CD4-positive, alpha-beta T cell treated with Interleukin-21 for 1 hour (primary cell): ENCODE measurements around the gene ARL11.
"Not testable (repeated sequence)": the region's sequence is repeated elsewhere in the genome, so short reads cannot be mapped to it uniquely, and the experiment has no call there.

ENCODE experiments used
- DNase-seq: peaks from one replicate; pipeline ENCODE4 v3.0.0-alpha.2; 2020

ARL11 gene

DNA sequence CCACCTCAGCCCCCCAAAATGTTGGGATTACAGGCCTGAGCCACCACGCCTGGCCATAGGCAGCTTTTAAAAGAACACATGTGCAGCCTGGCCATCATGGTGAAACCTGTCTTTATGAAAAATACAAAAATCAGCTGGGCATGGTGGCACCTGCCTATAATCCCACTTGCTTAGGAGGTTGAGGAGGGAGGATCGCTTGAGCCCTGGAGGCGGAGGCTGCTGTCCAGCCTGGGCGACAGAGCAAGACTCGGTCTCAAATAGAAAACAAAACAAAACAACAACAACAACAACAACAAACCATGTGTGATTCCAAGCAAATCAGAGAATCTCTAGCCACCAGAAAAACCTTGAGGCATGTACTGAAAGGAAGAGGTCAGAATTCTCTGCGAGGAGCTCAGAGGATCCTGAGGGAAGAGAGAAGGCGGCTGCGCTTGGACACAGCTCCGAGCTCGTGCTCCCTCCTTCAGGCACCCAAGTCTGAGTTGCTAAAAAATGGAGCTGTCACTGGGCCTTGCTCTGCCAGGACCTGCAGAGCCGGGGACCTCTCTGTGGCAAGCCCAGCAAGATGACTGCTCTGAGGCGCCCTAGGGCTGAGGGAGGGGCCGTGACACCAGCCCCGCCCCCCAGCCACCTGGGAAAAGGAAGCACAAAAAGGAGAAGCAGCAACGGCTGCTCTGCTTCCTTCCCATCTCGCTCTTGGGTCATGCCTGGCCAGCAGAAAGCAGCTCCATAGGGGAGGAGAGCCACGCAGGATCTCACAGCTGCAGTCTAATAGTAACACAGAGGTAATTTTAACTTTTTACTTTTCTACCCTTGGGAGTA is at the start of gene ARL11:
Gene ARL11 (plus strand): TSS at position 677 of the 822 bp plus-strand sequence. CDS start 1,941 bp downstream, outside the sequence.
- DNase-seq = peak; percentile 34

DNA sequence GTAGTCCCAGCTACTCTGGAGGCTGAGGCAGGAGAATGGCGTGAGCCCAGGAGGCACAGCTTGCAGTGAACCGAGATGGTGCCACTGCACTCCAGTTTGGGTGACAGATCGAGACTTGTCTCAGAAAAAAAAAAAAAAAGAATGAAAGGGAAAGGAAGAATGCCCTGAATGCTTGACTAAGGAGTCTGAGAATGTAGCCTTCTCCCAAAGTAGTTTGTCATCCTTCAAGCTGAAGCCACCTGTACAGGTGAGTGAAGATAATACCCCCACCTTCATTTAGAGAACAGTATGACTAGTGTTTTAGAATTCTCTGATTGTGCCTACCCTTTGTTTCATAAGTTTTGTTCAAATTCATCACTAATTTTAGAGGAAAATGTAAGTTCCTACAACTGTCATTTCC is 48.8 kb upstream of the ARL11 start:
- DNase-seq = no peak

DNA sequence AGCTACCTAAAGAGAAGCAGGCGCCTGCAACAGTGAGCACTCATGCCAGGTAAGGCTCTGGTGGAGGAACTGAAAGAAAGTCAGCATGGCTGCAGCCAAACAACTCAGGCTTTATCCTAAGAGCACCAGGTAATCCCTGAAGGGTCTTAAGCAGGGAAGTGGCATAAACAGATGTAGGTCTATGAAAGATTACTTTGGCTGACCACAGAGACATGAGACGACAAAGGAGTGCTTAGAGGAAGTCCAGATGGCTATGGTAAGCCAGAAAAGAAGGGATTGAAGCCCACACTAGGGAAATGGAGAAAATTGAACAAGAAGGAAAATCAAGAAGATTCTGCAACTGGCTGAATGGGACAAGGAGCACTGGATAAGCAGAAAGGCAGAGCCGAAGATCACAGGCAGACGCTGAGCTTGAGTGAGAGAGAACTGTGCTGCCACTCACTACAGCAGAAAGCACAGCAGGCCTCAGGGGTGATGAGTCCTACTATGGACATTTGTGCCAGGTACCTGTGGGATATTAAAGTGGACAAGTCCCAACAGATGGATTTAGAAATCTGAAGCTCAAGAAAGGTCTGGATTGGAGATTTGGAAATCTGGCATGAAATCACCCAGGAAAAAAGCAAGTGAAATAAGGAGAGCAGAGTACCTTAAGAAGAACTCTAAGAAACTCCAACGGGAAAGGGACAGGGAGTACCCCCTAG is 47.2 kb upstream of the ARL11 start:
- no peak for DNase-seq

DNA sequence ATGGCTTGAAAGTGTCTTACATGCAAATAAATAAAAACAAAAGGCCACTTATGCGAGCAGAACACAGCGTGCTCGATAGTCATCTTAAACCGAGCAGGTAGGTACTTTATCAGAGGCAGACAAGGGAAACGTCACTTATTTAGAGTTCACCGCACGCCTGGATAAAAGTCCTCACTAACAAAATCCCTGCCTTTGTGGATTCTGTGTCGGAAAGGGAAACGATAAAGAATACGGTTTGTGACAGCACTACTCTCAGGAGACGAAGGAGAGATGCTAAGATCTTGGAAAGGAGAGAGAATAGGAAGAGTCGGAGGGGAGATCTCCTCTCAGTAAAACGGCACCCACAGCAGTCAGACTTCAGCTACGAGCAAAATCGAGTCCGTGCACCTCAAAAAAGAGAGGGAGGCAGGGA is 43.5 kb upstream of the ARL11 start:
- peak; percentile 15 for DNase-seq

DNA sequence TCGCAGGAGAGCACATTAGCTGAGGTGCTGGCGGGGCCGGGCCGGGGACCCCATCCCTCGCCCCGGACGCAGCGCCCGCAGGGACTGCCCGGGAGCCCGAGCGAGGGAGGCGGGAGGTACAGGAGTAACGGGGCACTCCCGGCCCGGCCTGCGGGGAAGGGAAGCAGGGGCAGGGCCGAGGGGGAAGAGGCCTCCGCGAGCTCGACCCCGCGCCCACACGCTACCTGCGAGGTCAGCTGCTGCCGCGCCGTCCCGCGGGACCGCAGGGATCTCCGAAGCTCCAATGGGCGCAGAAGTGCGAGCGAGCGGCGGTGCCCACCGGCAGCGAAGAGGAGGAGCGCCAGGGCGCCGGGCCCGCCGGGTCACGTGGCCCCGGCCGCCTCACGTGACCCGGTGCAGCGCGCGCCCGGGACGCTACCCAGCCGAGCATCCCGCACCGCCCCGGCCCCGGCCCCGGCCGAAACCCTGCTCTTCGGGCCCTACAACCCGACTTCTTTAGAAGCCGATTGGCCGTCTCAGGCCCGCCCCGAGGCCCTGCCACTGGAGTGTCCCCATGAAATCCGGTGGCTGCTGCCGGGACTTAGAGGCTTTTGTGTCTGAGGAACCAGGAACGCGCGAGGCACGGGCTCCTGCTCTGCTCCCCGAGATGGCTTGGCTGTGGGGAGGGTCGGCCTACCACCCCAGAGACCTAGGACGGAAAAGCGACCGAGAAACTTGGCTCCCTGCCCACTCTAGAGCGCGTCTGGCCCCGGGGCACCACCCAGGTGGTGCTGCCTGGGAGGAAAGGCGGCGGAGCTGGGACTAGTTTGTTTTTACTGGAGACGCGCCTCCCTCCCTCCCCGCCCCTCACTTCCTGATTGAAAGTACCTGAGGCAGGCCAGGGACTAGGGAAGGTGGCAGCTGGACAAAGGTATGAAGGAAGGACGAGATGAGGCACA is 42.8 kb upstream of the ARL11 start, which contains the start of gene RCBTB1:
Gene RCBTB1 (minus strand): TSS at position 339 of the 938 bp plus-strand sequence. CDS start 18,279 bp downstream, outside the sequence.
- DNase-seq = peak; percentile 76

DNA sequence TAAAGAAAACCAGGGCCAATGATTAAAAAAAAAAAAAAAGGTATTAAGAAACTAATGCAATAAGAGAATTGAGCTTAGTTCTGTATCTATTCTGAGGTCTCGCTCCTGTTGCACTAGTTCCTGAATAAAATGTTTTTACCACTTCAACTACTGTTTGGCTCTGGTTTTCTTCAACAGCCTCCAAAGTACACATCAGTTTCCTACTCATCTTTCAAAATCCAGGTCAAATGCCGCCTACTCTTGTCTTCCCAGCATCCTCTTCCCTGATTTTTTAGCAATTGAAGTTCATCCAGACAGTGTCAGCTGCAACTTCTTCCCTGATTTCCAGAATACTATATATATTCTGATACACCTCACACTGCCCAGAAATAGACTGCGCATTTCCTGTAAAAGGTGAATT is 41.6 kb upstream of the ARL11 start:
- DNase-seq = no peak

DNA sequence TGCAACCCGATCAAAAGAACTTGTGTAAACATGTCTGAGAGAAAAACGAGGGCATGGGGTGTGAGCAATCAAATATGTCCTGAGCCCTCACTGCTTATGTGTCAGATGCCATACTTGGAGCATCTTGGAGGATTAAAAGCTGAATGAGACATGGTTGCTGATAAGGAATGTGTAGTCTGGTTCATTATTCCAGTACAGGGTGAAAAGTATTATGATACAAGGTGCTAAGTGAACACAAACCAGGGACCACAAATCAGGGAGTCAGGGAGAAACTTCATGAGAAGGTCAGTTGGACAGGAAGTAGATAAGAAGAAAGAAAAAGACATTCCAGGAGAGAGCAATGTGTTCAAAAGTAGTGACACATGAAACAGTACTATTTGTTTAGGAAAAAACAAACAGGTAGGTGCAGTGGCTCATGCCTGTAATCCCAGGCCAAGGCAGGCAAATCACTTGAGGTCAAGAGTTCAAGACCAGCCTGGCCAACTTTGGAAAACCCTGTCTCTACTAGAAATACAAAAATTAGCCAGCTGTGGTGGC is 40.9 kb upstream of the ARL11 start:
- no peak for DNase-seq

DNA sequence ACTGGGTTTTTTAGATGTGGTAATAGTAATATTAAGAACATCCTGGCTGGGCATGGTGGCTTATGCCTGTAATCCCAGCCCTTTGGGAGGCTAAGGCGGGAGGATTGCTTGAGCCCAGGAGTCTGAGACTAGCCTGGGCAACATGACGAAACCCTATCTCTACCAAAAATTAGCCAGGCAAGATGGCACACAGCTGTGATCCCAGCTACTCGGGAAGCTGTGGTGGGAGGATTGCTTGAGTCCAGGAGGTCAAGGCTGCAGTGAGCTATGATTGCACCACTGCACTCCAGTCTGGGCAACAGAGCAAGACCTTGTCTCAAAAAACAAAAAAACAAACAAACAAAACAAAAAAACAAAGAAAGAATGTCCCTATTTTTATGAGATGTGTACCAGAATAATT is 37.6 kb upstream of the ARL11 start:
- not testable (repeated sequence) for DNase-seq

DNA sequence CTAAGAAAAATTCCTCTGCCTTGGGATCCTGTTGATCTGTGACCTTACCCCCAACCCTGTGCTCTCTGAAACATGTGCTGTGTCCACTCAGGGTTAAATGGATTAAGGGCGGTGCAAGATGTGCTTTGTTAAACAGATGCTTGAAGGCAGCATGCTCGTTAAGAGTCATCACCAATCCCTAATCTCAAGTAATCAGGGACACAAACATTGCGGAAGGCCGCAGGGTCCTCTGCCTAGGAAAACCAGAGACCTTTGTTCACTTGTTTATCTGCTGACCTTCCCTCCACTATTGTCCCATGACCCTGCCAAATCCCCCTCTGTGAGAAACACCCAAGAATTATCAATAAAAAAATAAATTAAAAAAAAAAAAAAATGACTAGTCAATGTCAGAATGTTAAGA is 34.4 kb upstream of the ARL11 start:
- not testable (repeated sequence) for DNase-seq

DNA sequence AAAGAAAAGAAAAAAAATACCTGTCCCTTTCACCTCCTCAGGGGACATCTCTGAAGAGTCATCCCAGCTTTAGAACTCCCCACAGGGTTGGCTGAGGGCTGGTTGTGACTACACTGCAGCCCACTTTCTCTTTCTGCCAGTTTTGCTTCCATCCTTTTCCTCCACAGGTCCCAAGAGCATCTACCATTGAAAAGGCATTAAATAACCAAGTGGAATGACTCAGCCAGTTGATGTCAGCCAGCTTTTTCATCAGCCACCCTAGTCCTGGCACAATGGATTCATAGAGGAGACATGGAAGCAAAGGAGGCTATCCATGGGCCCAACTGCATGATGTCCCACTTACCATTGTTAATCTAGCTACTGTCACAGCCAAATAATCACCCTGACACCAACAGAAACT is 33.7 kb upstream of the ARL11 start:
- DNase-seq = no peak

DNA sequence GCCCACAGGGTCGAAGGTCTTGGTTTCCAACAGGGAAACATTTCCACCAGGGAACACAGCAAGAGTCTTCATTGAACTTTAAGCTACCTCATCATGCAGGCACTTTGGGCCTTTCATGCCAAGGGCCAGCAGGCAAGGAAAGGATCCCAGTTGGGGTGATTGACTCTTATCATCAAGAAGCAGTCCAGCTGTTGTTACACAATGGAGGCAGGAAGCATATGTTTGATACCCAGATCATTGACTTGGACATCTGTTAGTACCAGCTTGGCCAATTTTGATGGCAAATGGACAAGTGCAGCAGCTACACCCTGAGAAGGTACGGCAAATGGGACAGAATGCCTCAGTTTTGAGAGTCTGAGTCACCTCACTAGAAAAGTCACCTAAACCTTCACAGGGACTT is 32.1 kb upstream of the ARL11 start:
- no peak for DNase-seq

DNA sequence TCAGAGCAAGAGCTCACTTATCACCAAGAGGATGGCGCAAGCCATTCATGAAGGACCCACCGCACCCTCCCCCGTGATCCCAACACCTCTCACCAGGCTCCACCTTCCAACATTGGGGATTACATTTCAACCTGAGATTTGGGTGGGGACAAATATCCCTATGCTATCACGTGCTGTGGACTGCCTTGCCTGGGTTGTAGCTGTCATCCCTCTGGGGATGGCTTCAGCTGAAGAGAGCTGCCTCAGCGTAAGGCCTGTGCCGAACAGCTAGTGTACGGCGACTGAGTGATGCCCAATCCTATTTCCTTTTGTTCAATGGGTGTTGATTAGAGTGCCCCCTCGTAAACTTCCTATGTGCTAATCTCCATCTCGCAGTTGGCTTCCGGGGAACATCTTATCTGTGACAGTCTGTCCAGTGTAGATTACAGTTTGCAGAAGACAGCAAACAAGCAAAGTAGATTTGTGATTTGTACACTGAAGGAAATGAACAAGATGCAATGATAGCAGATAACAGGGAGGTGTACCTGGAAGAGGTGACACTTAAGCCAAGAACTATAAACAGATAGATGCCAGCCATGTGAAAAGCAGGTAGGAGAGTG is 31.2 kb upstream of the ARL11 start:
- DNase-seq = no peak

DNA sequence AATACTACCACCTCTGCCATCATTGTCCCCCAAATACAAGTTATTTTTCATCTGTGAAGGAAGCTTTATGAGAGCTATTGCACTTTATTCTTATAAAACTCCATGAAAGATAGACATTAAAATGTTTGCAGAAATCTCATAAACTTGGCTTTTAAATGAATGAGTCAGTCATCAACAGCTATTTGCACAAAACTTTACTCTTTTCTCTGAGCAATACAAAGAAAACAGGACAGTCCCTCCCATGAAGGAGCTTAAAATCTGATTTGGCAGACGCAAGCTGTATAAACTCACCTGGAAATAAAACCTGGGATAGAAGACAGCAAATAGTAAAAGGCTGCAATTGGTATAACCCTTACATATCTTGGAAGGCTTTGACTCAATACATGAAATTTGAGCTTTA is 26.3 kb upstream of the ARL11 start:
- no peak for DNase-seq

DNA sequence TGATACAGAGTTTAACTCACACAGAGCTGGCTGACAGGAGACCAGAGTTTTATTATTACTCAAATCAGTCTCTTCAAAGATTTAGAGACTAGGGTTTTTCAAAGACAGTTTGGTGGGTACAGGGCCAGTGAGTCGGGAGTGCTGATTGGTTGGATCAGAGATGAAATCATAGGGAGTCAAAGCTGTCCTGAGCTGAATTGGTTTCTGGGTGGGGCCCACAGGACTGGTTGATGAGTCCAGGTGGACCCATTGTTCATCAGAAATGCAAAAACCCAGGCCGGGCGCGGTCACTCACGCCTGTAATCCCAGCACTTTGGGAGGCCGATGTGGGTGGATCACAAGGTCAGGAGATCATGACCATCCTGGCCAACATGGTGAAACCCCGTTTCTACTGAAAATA is 25.7 kb upstream of the ARL11 start:
- not testable (repeated sequence) for DNase-seq

DNA sequence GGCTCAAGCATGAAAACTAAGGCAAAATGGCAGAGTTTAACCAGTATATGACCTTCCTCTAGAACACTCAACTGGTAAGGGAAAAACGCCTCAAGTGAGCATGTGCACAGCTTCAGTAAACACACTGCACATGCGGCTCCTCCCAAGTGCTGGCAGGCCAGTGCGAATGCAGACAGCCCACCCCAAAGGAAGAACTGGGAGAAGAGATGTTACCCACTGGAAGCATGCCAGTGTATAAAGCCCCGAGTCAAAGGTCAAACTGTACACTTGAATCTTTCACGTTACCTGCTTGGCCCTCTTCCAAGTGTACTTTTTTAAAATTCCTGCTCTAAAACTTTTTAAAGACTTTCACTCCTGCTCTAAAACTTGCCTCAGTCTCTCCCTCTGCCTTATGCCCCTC is 23.7 kb upstream of the ARL11 start:
- DNase-seq = no peak

DNA sequence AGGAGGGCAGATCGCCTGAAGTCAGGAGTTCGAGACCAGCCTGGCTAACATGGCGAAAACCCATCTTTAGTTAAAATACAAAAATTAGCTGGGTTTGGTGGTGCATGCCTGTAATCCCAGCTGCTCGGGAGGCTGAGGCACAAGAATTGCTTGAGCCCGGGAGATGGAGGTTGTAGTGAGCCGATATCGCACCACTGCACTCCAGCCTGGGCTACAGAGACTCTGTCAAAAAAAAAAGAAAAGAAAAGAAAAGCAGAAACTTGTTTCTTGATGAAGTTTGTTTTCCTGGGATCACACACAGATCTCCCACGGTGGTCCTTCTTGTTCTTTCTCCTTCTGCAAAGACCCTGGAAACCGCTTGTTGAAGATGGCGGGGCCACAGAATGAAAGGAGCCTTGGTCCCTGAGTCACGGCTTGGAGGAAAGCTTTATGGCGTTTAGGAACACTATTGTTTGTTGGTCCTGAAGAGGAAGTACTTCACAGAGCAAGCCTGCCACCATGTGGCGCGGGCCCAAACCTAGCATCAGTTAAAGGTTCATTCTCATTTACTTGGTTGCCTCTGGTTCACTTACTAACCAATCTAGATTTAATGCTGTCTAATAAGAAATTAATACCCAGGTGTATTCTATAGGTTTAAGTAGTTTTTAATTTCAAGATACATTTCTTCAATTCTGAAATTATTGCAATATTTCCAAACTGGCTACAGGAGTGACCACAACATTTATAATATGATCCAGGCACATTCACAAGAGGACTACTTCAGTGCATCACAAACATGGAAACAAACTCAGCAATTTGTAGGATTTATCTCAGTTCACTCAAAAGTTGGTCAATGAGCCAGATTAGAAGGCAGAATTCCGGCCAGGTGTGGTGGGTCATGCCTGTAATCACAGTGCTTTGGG is 21.3 kb upstream of the ARL11 start:
- peak; percentile 81 for DNase-seq

DNA sequence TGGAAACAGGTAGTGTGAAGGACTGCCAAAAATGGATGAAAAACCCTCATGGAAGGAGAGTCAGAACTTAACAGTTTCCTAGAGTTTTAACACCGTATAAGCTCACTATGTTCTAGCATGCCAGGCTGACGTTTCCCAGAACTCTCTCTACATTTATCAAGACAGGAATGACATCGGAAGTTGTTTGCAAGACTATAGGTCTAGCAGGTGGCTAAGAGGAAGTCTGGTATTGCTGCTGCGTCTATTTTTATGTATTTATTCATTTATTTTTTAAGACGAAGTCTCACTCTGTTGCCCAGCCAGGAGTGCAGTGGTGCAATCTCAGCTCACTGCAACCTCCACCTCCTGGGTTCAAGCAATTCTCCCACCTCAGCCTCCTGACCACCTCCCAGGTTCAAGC is 20.5 kb upstream of the ARL11 start:
- no peak for DNase-seq

DNA sequence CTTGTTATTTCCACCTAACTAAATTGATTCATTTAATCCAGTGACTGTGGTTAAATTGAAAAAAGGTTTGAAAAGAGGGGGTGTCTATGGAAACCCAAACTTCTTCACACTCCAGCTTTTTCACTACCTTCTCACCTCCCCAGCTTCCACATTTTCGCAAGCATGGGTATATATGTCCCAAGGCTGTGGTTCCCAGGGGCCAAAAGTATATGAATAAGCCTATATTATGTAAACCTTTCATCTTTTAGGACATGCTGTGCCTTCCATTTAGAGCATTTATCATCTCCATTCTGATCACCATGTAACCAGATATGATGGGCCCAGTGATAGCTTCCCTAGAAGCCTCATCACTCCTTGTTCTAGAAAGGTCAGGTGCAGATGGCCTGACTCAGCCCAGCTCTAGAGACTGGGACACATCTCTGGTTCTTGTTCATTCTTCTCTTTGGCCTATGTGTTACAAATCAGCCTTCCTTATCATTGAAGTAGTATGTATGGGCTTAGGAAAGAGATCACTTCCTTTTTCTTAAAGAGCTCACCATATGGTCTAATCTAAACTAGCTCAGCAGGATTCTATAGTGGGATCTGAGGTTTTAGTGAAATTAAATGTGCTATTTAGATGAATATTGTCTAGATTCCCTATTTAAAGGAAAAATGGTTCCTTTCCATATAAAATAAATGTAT is 19.5 kb upstream of the ARL11 start:
- DNase-seq = no peak

DNA sequence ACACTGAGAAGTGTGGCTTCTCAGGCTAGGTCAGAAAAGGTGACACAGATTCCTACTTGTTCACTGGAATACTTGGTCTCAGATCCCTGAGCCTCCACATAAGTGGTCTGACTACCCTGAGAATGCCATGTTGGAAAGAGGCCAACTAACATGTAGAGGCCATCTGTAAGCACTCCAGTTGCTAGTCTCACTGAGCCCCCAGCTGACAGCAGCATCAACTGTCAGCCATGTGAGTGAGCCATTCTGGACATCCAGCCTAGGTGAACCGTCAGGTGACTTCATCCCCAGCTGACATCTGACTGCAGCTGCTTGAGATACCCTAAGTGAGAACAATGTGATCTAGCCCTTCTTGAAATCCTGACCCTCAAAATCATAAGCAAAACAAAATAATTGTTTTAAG is 18.1 kb upstream of the ARL11 start:
- DNase-seq = no peak

DNA sequence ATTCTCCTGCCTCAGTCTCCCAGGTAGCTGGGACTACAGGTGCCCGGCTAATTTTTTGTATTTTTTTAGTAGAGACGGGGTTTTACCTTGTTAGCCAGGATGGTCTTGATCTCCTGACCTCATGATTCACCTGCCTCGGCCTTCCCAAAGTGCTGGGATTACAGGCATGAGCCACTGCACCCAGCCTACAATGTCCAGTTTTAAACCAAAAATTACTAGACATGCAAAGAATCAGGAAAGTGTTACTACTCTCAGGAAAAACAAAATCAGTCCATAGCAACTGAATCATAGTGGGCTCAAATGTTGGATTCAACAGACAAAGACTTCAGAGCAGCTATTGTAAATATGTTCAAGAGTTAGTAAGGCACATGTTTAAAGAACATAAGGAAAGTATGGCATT is 16.3 kb upstream of the ARL11 start:
- not testable (repeated sequence) for DNase-seq
